BLaER1 (cell line): ENCODE data around the gene PPM1L.
A peak's percentile ranks its signal among the peaks of the same experiment; 100 is the strongest.

ENCODE experiments used
- H3K27ac ChIP-seq: shearing (Covaris generic); formaldehyde crosslinking; 2 replicates; pipeline ENCODE4 v1.8.1; 2022
- H3K27me3 ChIP-seq: shearing (Covaris generic); formaldehyde crosslinking; 2 replicates; pipeline ENCODE4 v1.8.1; 2022
- H3K36me3 ChIP-seq: shearing (Covaris generic); formaldehyde crosslinking; 2 replicates; pipeline ENCODE4 v1.8.1; 2022
- H3K4me1 ChIP-seq: shearing (Covaris generic); formaldehyde crosslinking; 2 replicates; pipeline ENCODE4 v1.8.1; 2022
- H3K4me2 ChIP-seq: shearing (Covaris generic); formaldehyde crosslinking; 2 replicates; pipeline ENCODE4 v1.8.1; 2022
- H3K4me3 ChIP-seq: shearing (Covaris generic); formaldehyde crosslinking; 2 replicates; pipeline ENCODE4 v1.8.1; 2022
- H3K9ac ChIP-seq: shearing (Covaris generic); formaldehyde crosslinking; 2 replicates; pipeline ENCODE4 v1.8.1; 2022
- H3K9me3 ChIP-seq: shearing (Covaris generic); formaldehyde crosslinking; 2 replicates; pipeline ENCODE4 v1.8.1; 2022
- H4K20me1 ChIP-seq: shearing (Covaris generic); formaldehyde crosslinking; 2 replicates; pipeline ENCODE4 v1.8.1; 2022
- Cebpa-rat ChIP-seq: shearing (Covaris generic); IDR thresholded peaks from 2 replicates; pipeline ENCODE4 v1.8.1; 2022

The PPM1L gene

GRCh38 chr3:161093895-161094294 lies 337.9 kb downstream of the PPM1L start:
- TF ChIP-seq Cebpa-rat: no peak
- Histone ChIP-seq H3K9me3 (no peaks in the 10 kb centered on the region), H3K9ac (no peak overlapping the region), H4K20me1 (no peaks in the 10 kb centered on the region), H3K27me3 (no peaks in the 10 kb centered on the region), H3K4me2 (no peak overlapping the region), H3K4me3 (no peak overlapping the region), H3K27ac (no peak overlapping the region), H3K4me1 (no peaks in the 10 kb centered on the region), H3K36me3 (no peaks in the 10 kb centered on the region)

DNA sequence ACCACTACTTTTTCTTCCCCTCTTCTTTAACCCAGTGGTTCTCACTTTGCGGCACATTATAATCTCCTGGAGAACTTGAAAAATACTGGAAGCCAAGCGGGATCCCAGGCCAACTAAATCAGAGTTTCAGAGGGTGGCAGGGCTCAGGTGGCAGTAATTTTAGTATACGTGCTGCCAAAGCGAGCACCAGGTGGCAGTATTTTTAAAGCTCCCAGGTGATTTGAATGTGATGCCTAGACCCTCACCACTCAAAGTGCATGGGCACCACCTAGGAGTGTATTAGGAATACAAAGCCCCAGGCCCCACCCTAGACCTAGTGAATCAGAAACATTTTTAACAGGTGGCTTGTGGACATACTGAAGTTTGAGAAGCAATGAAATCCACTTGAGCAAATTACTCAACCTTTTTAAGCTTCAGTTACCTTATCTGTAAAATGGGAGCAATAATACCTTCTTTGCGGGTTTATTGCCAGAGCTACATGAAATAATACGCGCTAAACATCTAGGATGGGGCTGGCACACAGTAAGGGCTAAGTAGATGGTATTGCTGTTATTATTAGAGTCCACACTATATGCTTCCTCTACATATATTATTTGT lies 340.8 kb downstream of the PPM1L start:
- no peaks in the 10 kb centered on the region for H3K27me3 ChIP-seq
- no peak overlapping the region for H3K27ac ChIP-seq
- H3K4me3 ChIP-seq: no peak overlapping the region
- H3K4me2 ChIP-seq: no peak overlapping the region
- no peak overlapping the region for H3K9ac ChIP-seq
- H3K36me3 ChIP-seq: no peaks in the 10 kb centered on the region
- H3K4me1 ChIP-seq: no peaks in the 10 kb centered on the region
- no peaks in the 10 kb centered on the region for H3K9me3 ChIP-seq
- no peak for TF ChIP-seq Cebpa-rat
- H4K20me1 ChIP-seq: no peaks in the 10 kb centered on the region

DNA sequence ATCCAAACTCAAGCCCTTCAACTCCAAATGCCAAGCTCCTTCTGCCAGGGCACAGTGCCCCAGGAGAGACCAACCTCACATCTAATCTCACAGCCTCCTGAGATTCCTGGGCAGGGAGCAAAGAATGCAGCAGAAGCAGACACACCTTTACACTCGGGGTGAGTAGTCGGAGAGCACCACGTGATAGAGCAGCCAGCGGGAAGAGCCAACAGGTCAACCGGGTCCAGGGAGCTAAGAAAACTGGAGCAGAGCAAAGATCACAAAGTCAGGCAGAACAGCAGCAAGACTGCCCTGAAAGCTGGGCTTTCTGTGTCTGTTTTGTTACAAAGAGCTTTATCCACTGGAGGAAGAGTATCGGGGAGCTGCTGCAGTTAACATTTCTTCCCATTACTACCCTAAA lies 345.0 kb downstream of the PPM1L start:
- TF ChIP-seq Cebpa-rat: no peak
- Histone ChIP-seq H3K9me3 (peaks cover 17% of the 10 kb centered on the region), H3K36me3 (no peaks in the 10 kb centered on the region), H3K9ac (no peak overlapping the region), H3K4me3 (no peak overlapping the region), H4K20me1 (no peaks in the 10 kb centered on the region), H3K27ac (no peak overlapping the region), H3K4me1 (peaks cover 13% of the 10 kb centered on the region), H3K4me2 (no peak overlapping the region), H3K27me3 (peaks cover 23% of the 10 kb centered on the region)

- Histone ChIP-seq H3K27ac (no peak overlapping the region), H3K27me3 (peaks cover 29% of the 10 kb centered on the region)
- TF ChIP-seq Cebpa-rat: no peak
Observed at GRCh38 chr3:161101609-161102008, 345.6 kb downstream of the PPM1L start.

GRCh38 chr3:161103776-161104385 lies 347.9 kb downstream of the PPM1L start:
- no peak for TF ChIP-seq Cebpa-rat
- peak overlapping the region; percentile 69; the same call in 1 of the 2 replicates for H3K4me3 ChIP-seq

More at GRCh38 chr3:161101609-161102008, 345.6 kb downstream of the PPM1L start:
- H3K4me1 ChIP-seq: peaks cover 13% of the 10 kb centered on the region
- H3K4me2 ChIP-seq: no peak overlapping the region
- H3K4me3 ChIP-seq: no peak overlapping the region
- H3K36me3 ChIP-seq: no peaks in the 10 kb centered on the region
- no peaks in the 10 kb centered on the region for H4K20me1 ChIP-seq
- H3K9ac ChIP-seq: no peak overlapping the region
- H3K9me3 ChIP-seq: peaks cover 17% of the 10 kb centered on the region

GRCh38 chr3:161104561-161105551 lies 348.8 kb downstream of the PPM1L start, which contains the start of gene B3GALNT1:
TSS of gene B3GALNT1 (minus strand) at chr3:161105349. CDS start at chr3:161086754, 18,595 bp downstream.
- Histone ChIP-seq H3K36me3 (no peaks in the 10 kb centered on the region), H3K9ac (peak within 1 kb of the TSS; percentile 67), H3K27ac (peak within 1 kb of the TSS; percentile 62), H3K4me1 (peaks cover 13% of the 10 kb centered on the region), H3K4me2 (peak within 1 kb of the TSS; percentile 89), H4K20me1 (no peaks in the 10 kb centered on the region), H3K4me3 (peak within 1 kb of the TSS; percentile 69), H3K9me3 (peaks cover 17% of the 10 kb centered on the region), H3K27me3 (peaks cover 29% of the 10 kb centered on the region)
- TF ChIP-seq Cebpa-rat: no peak

More at GRCh38 chr3:161103776-161104385, 347.9 kb downstream of the PPM1L start:
- H3K4me1 ChIP-seq: peaks cover 13% of the 10 kb centered on the region
- H3K27me3 ChIP-seq: peaks cover 29% of the 10 kb centered on the region
- no peak overlapping the region for H3K4me2 ChIP-seq
- no peak overlapping the region for H3K27ac ChIP-seq
- no peaks in the 10 kb centered on the region for H4K20me1 ChIP-seq
- H3K9ac ChIP-seq: no peak overlapping the region
- peaks cover 17% of the 10 kb centered on the region for H3K9me3 ChIP-seq
- H3K36me3 ChIP-seq: no peaks in the 10 kb centered on the region

GRCh38 chr3:161107311-161107710 lies 351.3 kb downstream of the PPM1L start:
- TF ChIP-seq Cebpa-rat: no peak
- Histone ChIP-seq H3K9me3 (peaks cover 17% of the 10 kb centered on the region), H3K4me1 (peaks cover 13% of the 10 kb centered on the region), H3K36me3 (no peaks in the 10 kb centered on the region), H3K27me3 (peaks cover 29% of the 10 kb centered on the region), H3K27ac (no peak overlapping the region), H3K9ac (no peak overlapping the region), H3K4me3 (no peak overlapping the region), H4K20me1 (no peaks in the 10 kb centered on the region), H3K4me2 (no peak overlapping the region)

- no peak for TF ChIP-seq Cebpa-rat
- Histone ChIP-seq H3K4me3 (no peak overlapping the region), H3K27me3 (peaks cover 28% of the 10 kb centered on the region), H3K27ac (no peak overlapping the region), H3K9me3 (peaks cover 17% of the 10 kb centered on the region), H4K20me1 (no peaks in the 10 kb centered on the region), H3K36me3 (no peaks in the 10 kb centered on the region), H3K4me1 (peaks cover 13% of the 10 kb centered on the region), H3K9ac (no peak overlapping the region), H3K4me2 (no peak overlapping the region)
Observed at GRCh38 chr3:161108840-161109239, 352.8 kb downstream of the PPM1L start.

DNA sequence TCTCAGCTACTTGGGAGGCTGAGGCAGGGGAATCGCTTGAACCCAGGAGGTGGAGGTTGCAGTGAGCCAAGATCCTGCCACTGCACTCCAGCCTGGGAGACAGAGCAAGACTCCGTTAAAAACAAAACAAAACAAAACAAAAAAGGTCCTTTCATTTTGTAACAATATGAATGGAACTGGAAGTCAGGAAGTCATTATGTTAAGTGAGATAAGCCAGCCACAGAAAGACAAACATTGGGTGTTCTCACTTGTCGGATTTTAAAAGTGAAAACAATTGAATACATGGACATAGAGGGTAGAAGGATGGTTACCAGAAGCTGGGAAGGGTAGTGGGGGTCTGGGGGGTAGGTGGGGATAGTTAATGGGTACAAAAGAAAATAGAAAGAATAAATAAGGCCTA lies 361.6 kb downstream of the PPM1L start:
- Histone ChIP-seq H3K36me3 (no peaks in the 10 kb centered on the region), H3K27ac (no peak overlapping the region), H3K4me3 (no peak overlapping the region), H3K9ac (no peak overlapping the region), H3K9me3 (peaks cover 38% of the 10 kb centered on the region), H3K4me1 (no peaks in the 10 kb centered on the region), H3K27me3 (no peaks in the 10 kb centered on the region), H4K20me1 (no peaks in the 10 kb centered on the region), H3K4me2 (no peak overlapping the region)
- TF ChIP-seq Cebpa-rat: no peak

- no peak for TF ChIP-seq Cebpa-rat
- H3K4me3 ChIP-seq: no peak overlapping the region
- H3K4me2 ChIP-seq: no peak overlapping the region
- H4K20me1 ChIP-seq: no peaks in the 10 kb centered on the region
- H3K27ac ChIP-seq: no peak overlapping the region
- no peak overlapping the region for H3K9ac ChIP-seq
- H3K4me1 ChIP-seq: no peaks in the 10 kb centered on the region
- H3K27me3 ChIP-seq: no peaks in the 10 kb centered on the region
- H3K36me3 ChIP-seq: no peaks in the 10 kb centered on the region
- H3K9me3 ChIP-seq: peaks cover 21% of the 10 kb centered on the region
Observed at GRCh38 chr3:161126495-161126894, 370.5 kb downstream of the PPM1L start.
